HG03064 (cell line): ENCODE data around the gene DHRS7C.

Source experiments
- ATAC-seq: cut with Tn5 transposase; IDR thresholded peaks from one replicate; pipeline ENCODE4 v1.9.1; 2021; ENCODE audit warnings: low read depth; ENCODE audit not compliant: unreplicated experiment

Gene DHRS7C

GRCh38 chr17:9790889-9791876 lies at the start of gene DHRS7C:
Gene DHRS7C (minus strand): TSS chr17:9791592. CDS start chr17:9791284, 308 bp downstream.
- no peak for ATAC-seq

DNA sequence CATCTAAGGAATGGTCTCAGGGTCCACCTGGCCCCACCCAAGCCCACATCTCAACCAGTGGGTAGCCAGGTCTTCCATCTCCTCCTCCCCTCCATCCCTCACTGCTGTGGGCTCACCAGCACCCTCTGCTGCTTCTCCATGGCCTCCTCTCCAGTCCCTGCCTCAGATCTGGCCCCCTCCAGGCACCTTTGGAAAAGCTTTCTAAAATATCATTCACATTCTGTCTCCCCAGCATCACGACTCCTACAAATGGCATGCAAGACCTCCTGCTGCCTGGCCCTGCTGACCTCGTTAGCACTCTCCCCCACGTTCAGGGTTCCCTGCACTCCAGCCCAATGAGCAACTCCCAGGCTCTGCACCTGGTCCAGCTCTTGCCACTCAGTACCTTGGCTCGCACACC lies 48.0 kb upstream of the DHRS7C start:
- no peak for ATAC-seq

- no peak for ATAC-seq
These were observed 46.4 kb upstream of the DHRS7C start for GRCh38 chr17:9837551-9838471.

- no peak for ATAC-seq
These were observed 42.5 kb upstream of the DHRS7C start for GRCh38 chr17:9833922-9834321.

GRCh38 chr17:9830711-9831110 lies 39.3 kb upstream of the DHRS7C start:
- no peak for ATAC-seq

GRCh38 chr17:9829343-9829742 lies 38.0 kb upstream of the DHRS7C start:
- ATAC-seq, result no peak

DNA sequence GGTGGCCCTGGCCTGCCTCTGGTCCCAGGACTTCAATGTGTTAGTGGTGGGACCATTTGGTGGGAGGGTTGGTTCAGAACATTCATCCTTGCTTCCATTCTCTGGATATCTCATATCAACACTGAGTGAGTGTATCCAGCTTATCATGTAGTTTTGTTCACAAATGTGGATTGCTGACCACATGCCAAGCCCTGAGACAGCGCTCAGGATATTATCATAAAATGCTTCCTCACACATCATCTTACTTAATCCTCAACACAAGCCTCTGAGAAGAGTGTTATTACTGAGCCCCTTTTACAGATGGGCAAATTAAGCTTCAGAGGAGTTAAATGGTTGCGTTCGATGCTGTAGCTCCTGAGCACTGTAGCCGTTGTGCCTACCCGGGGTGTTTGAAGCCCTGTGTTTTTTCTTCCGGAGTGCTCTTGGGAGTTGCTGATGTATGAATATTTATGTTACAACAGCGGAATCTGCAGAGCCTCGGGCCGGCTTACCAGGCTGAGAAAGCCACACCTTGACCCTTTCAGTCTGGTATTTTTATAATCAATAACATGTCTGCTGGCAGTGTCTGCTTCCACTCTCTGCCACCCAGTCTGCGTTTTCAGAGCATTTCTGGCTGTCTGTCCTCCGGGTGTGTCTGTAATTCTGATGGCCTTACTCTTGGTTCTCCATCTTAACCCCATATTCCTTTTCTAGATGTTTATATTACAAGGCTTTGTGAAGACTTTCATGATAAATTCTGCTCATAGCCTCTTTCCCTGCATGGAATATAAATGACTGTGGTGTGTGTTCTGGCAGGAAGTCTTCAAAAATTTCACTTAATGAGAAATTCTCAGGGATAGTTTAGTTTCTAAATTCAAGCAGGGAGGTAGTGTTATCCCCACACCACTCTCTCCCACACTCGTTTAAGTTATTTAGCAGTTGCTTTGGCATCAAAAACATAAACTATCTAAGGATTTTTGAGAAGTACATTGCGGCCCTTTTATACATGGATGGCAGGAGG lies 37.2 kb upstream of the DHRS7C start:
- no peak for ATAC-seq

DNA sequence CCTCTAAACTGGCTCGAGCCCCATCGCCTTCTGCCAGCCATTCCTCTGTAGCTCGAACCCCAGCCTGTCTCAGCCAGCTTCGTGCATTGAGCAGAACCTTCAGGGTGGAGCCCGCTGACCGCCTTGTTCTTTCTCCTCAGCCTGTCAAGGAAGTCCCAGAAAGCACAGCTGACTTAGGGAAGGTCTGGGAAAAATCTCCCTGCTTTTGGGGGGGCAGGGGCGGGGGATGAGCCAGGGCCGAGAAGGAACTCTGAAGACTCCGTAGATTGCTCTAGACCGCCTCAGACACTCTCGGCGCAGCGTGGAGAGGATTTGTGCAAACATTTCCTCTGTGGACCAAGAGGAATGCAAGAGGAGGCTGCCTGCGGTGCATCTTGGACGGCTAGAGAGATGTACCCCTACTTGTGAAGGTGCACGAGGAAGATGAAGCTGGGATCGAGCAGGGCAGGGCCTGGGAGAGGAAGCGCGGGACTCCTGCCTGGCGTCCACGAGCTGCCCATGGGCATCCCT lies 34.3 kb upstream of the DHRS7C start, which contains the start of gene GLP2R:
TSS of gene GLP2R (plus strand) at position 284 of the 510 bp plus-strand sequence. CDS start at position 424, 140 bp downstream.
- ATAC-seq, result no peak

- no peak for ATAC-seq
These were observed 33.5 kb upstream of the DHRS7C start for GRCh38 chr17:9824797-9825338.

- ATAC-seq, result no peak
These were observed 32.7 kb upstream of the DHRS7C start for GRCh38 chr17:9824094-9824493.

GRCh38 chr17:9821921-9822320 lies 30.5 kb upstream of the DHRS7C start, which contains the start of gene GSG1L2:
Gene GSG1L2 (minus strand): TSS chr17:9822079. CDS start chr17:9822071, 8 bp downstream.
- no peak for ATAC-seq

DNA sequence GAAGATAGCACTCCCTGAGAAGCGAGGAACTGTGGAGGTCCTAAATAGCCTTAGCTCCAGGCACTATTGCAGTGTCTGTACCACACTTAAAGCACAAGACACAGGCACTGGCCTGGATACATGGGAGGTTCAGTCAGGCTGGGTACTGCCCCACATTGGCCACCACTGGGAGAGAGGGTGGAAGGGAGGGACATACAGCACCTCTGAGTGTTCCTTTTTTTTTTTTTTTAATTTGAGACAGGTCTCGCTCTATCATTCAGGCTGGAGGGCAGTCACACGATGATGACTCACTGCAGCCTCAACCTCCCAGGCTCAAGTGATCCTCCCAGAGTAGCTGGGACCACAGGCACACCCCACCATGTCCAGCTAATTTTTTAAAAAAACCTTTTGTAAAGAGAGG lies 29.1 kb upstream of the DHRS7C start:
- no peak for ATAC-seq

DNA sequence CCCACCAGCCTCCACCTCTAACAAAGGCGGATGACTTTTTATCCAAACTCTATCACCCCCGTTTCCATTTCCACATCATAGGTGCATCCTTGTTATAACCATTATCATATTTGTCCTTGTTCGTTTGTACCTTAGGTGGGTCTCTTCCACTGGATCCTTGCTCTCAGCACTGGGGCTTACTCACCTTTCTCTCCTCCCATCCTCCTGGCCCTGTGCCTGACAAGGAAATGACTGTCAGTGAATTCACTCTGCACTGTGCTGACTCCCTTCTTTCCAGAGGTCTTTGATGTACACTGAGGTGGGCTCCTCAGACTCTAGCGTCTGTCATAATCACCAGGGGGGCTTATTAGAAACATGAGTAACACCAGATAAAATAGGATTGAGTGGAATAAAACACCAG lies 27.4 kb upstream of the DHRS7C start:
- ATAC-seq, result no peak

- no peak for ATAC-seq
These were observed 25.7 kb upstream of the DHRS7C start for GRCh38 chr17:9817086-9817485.

DNA sequence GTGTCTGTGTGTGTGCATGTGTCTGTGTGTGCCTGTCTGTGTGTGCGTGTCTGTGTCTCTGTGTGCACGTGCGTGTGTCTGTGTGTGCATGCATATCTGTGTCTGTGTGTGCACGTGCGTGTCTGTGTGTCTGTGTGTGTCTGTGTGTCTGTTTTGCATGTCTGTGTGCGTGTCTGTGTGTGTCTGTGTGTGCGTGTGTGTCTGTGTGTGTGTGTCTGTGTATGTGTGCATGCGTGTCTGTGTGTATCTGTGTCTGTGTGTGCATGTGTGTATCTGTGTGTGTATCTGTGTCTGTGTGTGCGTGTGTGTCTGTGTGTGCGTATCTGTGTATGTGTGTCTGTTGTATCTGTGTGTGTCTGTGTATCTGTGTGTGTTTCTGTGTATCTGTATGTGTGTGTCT lies 25.1 kb upstream of the DHRS7C start:
- ATAC-seq, result no peak

GRCh38 chr17:9814337-9814945 lies 23.0 kb upstream of the DHRS7C start:
- ATAC-seq, result no peak

DNA sequence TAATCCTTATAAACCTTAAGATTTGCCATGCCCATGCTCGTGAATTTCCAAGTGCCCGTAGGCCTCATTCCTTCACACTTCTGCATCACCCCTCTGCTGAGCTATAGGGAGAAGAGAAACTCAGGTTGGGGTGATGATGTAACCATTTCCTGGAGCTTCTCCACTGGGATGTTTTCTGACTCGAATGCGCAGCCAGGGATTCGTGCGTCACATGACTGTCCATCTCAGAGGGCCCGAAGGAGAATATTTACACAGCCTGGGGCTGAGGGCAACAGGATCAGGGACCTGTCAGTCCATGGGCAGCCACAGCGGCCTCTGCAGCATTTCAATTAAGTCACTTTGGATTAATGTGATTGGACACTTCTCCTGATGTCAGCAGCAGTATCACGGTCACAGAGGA lies 21.8 kb upstream of the DHRS7C start:
- ATAC-seq, result no peak

DNA sequence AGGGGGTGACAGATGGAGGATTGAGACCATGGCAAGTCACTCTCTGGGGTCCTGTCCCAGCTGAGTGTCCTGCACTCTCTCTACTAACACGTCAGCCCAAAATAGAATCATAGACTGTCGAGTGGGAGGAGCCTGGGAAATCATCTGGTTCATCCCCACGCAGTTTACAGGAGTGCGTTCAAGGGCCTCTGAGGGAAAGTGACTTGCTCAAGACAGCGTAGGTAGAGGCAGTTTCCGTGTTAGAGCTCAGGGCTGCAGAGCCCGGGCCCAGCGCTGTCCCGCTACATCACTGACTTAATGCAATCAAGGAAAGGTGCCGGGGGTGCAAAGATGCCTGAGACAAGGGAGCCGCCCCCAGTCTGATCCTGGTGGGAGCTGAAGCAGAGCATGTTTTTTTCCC lies 20.1 kb upstream of the DHRS7C start:
- no peak for ATAC-seq

DNA sequence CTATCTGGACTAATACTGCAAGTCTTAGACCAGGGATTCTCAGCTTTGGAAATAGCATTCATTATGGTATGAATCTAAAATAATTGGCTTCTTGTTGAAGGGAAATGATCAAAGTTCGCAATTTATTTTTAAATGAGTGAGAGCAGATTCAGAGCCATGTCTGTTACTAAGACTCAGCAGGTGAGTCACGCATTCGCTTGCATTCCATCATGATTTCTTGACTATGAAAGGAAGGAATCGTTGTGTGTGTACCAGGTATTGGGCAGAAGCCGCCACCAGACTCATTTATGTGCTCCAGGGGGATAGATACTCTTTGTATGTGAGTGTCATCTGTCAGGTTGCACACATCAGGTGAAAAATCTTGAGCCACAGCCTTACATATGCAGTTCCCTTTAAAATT lies 19.7 kb upstream of the DHRS7C start:
- ATAC-seq, result no peak
